Breast epithelium (tissue), 3 donors: ENCODE measurements around the gene TENM3.

Source experiments
- CTCF ChIP-seq, 3 donors: fragments of 450-650 bp; IDR thresholded peaks; one replicate each; pipeline ENCODE4 v1.5.1; 2016 to 2017; ENCODE audit warnings: antibody characterized with exemption in 3 of 3, mild to moderate bottlenecking in 3 of 3, moderate library complexity in 3 of 3
- POLR2A ChIP-seq: fragments of 450-650 bp; IDR thresholded peaks from one replicate; pipeline ENCODE4 v1.6.1; 2016; ENCODE audit warnings: antibody characterized with exemption, mild to moderate bottlenecking, moderate library complexity

- TF ChIP-seq CTCF (IDR thresholded peaks at IDR 0.05): no peak
- no peak for TF ChIP-seq POLR2A
Measured at GRCh38 chr4:182746876-182747275, 503.7 kb downstream of the TENM3 start.
